Heart left ventricle (tissue), 13 donors: Measurements from ENCODE around the gene ENPP6.

ENCODE experiments used
- POLR2A ChIP-seq, 2 donors: fragments of 450-650 bp; IDR thresholded peaks; one replicate each; pipeline ENCODE4 v1.6.1; 2017; ENCODE audit warnings: antibody characterized with exemption in 2 of 2, mild to moderate bottlenecking in 2 of 2, moderate library complexity in 2 of 2
- TF ChIP-seq, protein P1 (sequence below), 12 donors: fragments of 200-600 bp; sonication (generic) in 4 of 12; IDR thresholded peaks; one replicate each; pipeline versions ENCODE4 v1.5.0 to v1.8.0; 2018 to 2022; ENCODE audit warnings: antibody characterized with exemption in 12 of 12, mild to moderate bottlenecking in 5 of 12
- donor health status: ischemic (EF 13 %, LVEDD 7.1; RV severe dilation, severe dysfunction).
- donor health status: DM: no; HTN: yes; CAD: no.
- donor health status: DM: no; HTN: no; CAD: no.
- donor health status: ischemic (EF 25% LVEDD 6.9; RV normal size, moderate dysfunction).
- donor health status: ischemic (EF 25% LVEDD 5.7; RV mildly dilated, moderate dysfunction).
- donor health status: ischemic (EF 35%, LVEDD 5.7; RV mildly dilated, moderate dysfunction).
- donor health status: nonischemic (EF 11% LVEDD 7.7; RV severe dilation, severe dysfunction).
- donor health status: DM: yes; HTN: yes; CAD: no.
- donor health status: PGD.
- donor health status: ischemic (EF 29% LVEDD 5.4; RV normal size, mild dysfunction).
- donor health status: nonischemic (EF 23%, LVEDD 6.1; RV moderate dilation, normal function).

DNA sequence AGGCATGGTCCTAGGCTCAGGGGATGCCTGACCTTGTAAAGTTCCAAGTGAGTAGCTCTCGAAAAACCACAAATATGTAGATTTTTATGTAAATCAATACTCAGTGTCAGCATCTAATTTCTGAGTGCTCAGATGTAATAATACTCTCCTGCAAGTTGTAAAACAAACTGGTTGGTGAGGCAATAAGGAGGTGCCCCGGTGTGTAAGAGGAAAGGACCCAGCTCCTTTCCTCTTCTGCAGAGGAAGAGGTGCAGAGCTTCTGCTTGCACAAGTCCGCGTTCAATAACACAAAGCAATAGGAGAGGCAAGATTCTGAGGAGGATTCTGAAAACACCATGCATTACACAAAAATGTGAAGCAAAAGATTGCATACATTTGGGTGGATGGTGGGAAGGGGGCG lies 43.6 kb upstream of the ENPP6 start:
- TF ChIP-seq, protein P1, sequence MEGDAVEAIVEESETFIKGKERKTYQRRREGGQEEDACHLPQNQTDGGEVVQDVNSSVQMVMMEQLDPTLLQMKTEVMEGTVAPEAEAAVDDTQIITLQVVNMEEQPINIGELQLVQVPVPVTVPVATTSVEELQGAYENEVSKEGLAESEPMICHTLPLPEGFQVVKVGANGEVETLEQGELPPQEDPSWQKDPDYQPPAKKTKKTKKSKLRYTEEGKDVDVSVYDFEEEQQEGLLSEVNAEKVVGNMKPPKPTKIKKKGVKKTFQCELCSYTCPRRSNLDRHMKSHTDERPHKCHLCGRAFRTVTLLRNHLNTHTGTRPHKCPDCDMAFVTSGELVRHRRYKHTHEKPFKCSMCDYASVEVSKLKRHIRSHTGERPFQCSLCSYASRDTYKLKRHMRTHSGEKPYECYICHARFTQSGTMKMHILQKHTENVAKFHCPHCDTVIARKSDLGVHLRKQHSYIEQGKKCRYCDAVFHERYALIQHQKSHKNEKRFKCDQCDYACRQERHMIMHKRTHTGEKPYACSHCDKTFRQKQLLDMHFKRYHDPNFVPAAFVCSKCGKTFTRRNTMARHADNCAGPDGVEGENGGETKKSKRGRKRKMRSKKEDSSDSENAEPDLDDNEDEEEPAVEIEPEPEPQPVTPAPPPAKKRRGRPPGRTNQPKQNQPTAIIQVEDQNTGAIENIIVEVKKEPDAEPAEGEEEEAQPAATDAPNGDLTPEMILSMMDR (IDR thresholded peaks at IDR 0.05), result no peak
- no peak for TF ChIP-seq POLR2A (IDR thresholded peaks at IDR 0.05)
